SH-SY5Y (cell line): ENCODE measurements around the gene NACC1.

Experiments used
- GATA2 ChIP-seq: IDR thresholded peaks from 2 replicates; pipeline ENCODE4 v1.6.1; 2011; ENCODE audit warnings: mild to moderate bottlenecking, low read depth, low read length
- GATA3 ChIP-seq: IDR thresholded peaks from 2 replicates; pipeline ENCODE4 v1.6.1; 2011; ENCODE audit warnings: low read depth, mild to moderate bottlenecking, low read length, moderate library complexity

DNA sequence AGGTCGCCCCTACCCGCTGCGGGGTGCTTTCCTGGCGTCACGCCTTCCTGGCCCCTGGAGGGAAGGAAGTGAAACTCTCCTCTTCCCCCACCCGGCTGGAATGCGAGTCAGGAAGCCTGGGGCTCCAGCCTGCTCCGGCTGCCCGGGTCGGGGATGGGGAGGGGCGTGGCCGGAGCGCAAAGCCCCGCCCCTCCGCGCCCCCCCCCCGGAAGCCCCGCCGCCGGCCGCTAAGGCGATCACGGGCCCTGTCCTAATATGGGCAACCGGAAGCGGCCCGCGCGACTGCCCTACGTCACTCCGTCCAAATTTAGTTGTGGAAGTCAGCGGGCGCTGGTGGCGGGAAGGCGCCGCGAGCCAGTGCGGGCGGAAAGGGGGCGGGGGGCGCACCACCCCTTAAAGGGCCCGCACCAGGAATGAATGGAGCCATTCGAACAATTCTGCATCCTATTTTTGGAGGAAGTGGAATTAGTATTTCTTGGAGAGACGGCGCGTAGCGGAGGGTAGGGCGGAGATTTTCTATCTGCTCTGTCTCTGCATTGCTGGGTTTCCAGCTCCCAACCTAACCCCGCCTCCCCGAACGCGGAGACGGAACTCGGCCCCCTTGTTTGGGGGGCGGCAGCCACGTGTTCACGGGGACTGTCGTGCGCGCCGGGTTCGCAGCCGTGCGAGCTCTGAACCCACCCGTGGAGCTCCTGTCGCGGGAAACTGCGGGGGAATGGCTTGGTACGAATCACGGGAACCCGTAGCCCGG, 33.7 kb downstream of the NACC1 start:
- TF ChIP-seq GATA2, result no peak
- TF ChIP-seq GATA3, result no peak
